GM23338 (cell line): ENCODE measurements around the gene GET3. TPM values are rescaled to one million over a fixed set of nuclear protein-coding genes. Genes with fewer than 3 reads are reported as not detected.

Experiments
- EZH2phosphoT487 ChIP-seq: fragments of 200-600 bp; sonication (generic); IDR thresholded peaks from one replicate; pipeline ENCODE4 v1.8.1; 2018; ENCODE audit warnings: antibody characterized with exemption; ENCODE audit not compliant: unreplicated experiment
- JUNB ChIP-seq: IDR thresholded peaks from one replicate; pipeline ENCODE4 v1.6.1; 2016; ENCODE audit warnings: antibody characterized with exemption; ENCODE audit not compliant: unreplicated experiment
- POLR2AphosphoS5 ChIP-seq: IDR thresholded peaks from 2 replicates; pipeline ENCODE4 v1.6.1; 2016; ENCODE audit warnings: antibody characterized with exemption, low read depth
- ZNF114 ChIP-seq: fragments of 250-450 bp; sonication (Bioruptor Pico); IDR thresholded peaks from 2 replicates; pipeline ENCODE4 v1.5.0; 2020; ENCODE audit warnings: mild to moderate bottlenecking, moderate library complexity
- polyA plus RNA-seq: library from polyadenylated mRNA; unstranded; fragments of >200 nt; fragmentation: Nextera tagmentation; extraction: Ambion mirVana; gene quantifications from 2 replicates; pipeline ENCODE4 v1.2.1, GENCODE V29; 2016
- total RNA-seq: library from RNA; depleted of rRNA; stranded (reverse); fragments of >200 nt; shearing (Covaris generic); gene quantifications from 2 replicates; pipeline ENCODE4 v1.2.3, GENCODE V29; 2014
- TF ChIP-seq, protein P1 (sequence below): fragments of 250-450 bp; sonication (Bioruptor Pico); IDR thresholded peaks from 2 replicates; pipeline ENCODE4 v1.5.0; 2020; ENCODE audit warnings: mild to moderate bottlenecking, moderate library complexity
- TF ChIP-seq, protein P2 (sequence below): IDR thresholded peaks from one replicate; pipeline ENCODE4 v1.6.1; 2018; ENCODE audit warnings: antibody characterized with exemption; ENCODE audit not compliant: unreplicated experiment

The GET3 gene
- total and polyA plus RNA-seq, 2 experiments from 2014 or later = 90.4 to 109 TPM

DNA sequence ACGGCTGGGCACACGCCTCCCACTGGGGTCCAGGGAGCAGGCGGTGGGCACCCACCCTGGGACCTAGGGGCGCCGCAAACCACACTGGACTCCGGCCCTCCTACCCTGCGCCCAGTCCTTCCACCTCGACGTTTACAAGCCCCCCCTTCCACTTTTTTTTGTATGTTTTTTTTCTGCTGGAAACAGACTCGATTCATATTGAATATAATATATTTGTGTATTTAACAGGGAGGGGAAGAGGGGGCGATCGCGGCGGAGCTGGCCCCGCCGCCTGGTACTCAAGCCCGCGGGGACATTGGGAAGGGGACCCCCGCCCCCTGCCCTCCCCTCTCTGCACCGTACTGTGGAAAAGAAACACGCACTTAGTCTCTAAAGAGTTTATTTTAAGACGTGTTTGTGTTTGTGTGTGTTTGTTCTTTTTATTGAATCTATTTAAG is 55.6 kb downstream of the GET3 start (continued):
- TF ChIP-seq, protein P1, sequence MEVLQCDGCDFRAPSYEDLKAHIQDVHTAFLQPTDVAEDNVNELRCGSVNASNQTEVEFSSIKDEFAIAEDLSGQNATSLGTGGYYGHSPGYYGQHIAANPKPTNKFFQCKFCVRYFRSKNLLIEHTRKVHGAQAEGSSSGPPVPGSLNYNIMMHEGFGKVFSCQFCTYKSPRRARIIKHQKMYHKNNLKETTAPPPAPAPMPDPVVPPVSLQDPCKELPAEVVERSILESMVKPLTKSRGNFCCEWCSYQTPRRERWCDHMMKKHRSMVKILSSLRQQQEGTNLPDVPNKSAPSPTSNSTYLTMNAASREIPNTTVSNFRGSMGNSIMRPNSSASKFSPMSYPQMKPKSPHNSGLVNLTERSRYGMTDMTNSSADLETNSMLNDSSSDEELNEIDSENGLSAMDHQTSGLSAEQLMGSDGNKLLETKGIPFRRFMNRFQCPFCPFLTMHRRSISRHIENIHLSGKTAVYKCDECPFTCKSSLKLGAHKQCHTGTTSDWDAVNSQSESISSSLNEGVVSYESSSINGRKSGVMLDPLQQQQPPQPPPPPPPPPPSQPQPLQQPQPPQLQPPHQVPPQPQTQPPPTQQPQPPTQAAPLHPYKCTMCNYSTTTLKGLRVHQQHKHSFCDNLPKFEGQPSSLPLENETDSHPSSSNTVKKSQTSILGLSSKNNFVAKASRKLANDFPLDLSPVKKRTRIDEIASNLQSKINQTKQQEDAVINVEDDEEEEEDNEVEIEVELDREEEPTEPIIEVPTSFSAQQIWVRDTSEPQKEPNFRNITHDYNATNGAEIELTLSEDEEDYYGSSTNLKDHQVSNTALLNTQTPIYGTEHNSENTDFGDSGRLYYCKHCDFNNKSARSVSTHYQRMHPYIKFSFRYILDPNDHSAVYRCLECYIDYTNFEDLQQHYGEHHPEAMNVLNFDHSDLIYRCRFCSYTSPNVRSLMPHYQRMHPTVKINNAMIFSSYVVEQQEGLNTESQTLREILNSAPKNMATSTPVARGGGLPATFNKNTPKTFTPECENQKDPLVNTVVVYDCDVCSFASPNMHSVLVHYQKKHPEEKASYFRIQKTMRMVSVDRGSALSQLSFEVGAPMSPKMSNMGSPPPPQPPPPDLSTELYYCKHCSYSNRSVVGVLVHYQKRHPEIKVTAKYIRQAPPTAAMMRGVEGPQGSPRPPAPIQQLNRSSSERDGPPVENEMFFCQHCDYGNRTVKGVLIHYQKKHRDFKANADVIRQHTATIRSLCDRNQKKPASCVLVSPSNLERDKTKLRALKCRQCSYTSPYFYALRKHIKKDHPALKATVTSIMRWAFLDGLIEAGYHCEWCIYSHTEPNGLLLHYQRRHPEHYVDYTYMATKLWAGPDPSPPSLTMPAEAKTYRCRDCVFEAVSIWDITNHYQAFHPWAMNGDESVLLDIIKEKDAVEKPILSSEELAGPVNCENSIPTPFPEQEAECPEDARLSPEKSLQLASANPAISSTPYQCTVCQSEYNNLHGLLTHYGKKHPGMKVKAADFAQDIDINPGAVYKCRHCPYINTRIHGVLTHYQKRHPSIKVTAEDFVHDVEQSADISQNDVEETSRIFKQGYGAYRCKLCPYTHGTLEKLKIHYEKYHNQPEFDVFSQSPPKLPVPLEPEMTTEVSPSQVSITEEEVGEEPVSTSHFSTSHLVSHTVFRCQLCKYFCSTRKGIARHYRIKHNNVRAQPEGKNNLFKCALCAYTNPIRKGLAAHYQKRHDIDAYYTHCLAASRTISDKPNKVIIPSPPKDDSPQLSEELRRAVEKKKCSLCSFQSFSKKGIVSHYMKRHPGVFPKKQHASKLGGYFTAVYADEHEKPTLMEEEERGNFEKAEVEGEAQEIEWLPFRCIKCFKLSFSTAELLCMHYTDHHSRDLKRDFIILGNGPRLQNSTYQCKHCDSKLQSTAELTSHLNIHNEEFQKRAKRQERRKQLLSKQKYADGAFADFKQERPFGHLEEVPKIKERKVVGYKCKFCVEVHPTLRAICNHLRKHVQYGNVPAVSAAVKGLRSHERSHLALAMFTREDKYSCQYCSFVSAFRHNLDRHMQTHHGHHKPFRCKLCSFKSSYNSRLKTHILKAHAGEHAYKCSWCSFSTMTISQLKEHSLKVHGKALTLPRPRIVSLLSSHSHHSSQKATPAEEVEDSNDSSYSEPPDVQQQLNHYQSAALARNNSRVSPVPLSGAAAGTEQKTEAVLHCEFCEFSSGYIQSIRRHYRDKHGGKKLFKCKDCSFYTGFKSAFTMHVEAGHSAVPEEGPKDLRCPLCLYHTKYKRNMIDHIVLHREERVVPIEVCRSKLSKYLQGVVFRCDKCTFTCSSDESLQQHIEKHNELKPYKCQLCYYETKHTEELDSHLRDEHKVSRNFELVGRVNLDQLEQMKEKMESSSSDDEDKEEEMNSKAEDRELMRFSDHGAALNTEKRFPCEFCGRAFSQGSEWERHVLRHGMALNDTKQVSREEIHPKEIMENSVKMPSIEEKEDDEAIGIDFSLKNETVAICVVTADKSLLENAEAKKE (CRISPR knock-in tag) = no peak
- TF ChIP-seq EZH2phosphoT487 = no peak
- TF ChIP-seq POLR2AphosphoS5 = no peak
- no peak for TF ChIP-seq JUNB
- TF ChIP-seq, protein P2, sequence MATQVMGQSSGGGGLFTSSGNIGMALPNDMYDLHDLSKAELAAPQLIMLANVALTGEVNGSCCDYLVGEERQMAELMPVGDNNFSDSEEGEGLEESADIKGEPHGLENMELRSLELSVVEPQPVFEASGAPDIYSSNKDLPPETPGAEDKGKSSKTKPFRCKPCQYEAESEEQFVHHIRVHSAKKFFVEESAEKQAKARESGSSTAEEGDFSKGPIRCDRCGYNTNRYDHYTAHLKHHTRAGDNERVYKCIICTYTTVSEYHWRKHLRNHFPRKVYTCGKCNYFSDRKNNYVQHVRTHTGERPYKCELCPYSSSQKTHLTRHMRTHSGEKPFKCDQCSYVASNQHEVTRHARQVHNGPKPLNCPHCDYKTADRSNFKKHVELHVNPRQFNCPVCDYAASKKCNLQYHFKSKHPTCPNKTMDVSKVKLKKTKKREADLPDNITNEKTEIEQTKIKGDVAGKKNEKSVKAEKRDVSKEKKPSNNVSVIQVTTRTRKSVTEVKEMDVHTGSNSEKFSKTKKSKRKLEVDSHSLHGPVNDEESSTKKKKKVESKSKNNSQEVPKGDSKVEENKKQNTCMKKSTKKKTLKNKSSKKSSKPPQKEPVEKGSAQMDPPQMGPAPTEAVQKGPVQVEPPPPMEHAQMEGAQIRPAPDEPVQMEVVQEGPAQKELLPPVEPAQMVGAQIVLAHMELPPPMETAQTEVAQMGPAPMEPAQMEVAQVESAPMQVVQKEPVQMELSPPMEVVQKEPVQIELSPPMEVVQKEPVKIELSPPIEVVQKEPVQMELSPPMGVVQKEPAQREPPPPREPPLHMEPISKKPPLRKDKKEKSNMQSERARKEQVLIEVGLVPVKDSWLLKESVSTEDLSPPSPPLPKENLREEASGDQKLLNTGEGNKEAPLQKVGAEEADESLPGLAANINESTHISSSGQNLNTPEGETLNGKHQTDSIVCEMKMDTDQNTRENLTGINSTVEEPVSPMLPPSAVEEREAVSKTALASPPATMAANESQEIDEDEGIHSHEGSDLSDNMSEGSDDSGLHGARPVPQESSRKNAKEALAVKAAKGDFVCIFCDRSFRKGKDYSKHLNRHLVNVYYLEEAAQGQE = no peak
- TF ChIP-seq ZNF114 = no peak
